Stimulated activated CD4-positive, alpha-beta T cell treated with anti-CD3 and anti-CD28 coated beads, Interleukin-1b, Interleukin-23, amount 100 ng/mL, for 48 hours (primary cell): ENCODE results near the gene SLC1A3.
A peak's percentile ranks its signal among the peaks of the same experiment; 100 is the strongest.

Source experiments
- DNase-seq: peaks from one replicate; pipeline ENCODE4 v3.0.0-alpha.2; 2020

Gene SLC1A3

DNA sequence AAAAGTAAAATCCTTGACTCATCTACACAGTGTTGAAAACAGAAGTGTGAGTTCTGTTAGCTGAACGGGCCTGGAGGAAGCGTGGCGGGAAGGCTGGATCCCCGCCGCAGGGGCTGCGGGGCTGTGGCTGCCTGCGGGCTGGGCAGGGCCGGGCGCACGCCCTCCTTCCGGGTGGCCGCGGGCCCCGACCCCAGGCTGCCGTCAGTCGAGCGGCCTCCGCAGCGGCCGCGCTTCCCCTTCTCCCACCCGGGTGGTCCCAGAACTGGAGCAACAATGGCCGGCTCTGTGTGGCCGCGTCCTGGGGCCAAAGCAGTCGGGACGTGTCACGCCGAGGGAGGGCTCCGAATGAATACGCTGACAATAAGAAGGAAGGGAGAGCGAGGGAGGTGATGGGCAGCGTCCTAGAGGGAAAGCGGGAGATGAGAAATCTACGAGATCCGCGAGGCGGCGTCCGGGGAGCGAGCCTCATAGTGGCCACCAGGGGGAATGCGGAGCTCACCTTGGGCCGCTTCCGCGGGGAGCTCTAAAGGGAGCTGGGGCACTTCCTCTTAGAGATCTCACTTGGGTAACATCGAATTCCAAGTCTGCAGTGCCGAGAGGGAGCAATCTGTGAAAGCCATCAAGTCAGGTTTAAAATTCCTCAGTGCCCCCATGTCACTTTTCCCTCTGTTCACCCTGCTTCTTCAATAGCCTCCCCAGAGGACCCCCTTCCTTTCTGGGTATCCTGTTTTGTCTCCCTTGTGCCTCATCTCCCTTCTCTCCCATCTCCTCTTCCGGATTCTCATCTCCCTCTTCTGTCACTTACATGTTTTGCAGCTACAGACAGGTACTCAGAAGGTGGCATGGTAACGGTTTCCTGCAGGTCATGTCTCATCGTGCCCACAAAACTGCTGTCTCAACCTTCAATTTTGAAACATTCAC lies 83.9 kb downstream of the SLC1A3 start:
- DNase-seq, result peak; percentile 69

DNA sequence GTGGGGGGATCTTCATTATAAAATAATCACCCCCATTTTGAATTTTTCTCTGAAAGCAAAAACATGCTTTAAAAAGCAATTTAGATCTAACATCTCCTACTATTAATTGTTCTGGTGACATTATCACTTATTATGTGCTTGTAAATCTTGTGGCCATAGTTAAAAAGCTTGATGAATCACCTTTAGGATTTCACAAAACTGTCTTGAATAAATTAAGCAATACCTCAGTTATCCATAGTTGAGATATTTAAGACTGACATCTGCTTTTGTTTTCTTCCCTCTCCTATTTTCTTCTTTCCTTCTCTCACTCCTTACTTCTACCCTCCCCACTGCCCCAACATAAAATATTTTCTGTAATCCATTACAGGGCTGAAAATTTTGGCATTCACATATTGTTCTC lies 84.8 kb downstream of the SLC1A3 start:
- DNase-seq, result no peak

DNA sequence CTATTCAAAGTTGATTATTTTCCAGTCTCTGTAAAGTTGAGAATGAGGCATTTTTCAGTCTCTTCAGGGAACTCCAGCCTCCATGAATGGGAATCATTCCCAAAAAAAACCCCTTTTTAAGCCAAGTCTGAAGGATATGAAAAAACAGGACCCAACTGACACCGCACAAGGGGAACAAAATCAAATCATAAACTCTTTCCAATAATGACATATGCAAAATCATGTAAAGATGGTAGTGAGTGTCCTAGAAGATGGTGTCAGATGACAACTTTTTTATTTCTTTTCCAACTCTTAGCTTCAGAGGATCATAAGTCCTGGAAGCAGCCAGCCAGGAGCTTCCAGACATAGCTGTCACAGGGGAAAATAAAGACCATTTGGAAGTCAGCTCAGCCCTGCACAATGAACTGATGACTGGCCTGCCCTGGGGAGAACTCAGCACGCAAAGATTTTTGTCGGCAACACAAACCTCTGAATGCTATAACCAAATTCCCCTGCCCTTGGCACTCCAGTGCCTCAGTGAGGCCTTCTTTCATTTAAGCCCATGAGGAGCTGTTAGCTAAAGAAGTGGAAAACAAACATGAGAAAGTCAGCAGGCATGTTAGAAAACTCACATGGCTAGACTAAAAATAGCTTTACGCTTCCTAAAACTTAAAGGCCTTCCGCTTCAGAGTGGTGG lies 85.4 kb downstream of the SLC1A3 start:
- no peak for DNase-seq

DNA sequence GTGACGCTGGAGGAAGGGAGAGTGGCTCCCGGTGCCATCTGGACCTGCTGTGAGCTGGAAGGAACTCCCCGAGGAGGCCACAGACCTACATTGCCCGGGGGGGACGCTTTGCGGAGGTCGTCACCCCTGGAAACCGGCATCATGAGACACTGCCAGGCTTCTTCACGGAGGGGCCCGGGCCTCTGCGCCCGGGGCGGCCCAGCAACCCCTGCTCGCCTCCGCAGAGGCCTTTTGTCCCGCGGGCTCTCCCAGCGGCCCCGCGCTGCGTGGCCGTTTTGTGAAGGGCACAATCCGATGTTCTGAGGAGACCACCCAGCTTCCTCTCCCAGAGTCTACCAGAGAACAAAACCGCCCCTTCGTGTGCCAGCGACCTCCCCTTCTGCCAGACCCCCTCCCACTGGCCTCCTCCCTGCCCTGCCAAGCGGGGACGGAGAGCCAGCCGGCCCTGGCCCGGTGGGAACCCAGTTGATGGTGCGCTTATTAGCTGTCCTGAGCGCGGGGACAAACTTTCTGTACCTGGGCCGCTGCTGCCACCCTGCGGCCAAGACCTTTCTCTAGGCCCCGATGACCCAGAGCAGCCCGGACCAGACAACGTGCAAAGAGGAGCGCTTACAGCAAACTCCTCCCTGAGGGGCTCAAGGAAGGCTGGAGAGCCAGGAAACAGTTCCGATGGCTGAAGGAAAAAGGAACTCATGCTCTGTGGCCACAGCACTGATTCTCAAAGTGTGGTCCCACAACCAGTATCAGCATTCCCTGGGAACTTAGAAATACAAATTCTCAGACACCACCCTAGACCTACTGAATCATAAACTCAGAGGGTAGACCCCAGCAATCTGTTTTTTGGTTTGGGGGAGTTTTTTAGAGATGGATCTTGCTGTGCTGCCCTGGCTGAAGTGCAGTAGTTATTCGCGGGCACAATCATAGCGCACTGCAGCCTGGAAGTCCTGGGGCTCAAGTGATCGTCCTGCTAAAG lies 86.7 kb downstream of the SLC1A3 start:
- peak; percentile 42 for DNase-seq

DNA sequence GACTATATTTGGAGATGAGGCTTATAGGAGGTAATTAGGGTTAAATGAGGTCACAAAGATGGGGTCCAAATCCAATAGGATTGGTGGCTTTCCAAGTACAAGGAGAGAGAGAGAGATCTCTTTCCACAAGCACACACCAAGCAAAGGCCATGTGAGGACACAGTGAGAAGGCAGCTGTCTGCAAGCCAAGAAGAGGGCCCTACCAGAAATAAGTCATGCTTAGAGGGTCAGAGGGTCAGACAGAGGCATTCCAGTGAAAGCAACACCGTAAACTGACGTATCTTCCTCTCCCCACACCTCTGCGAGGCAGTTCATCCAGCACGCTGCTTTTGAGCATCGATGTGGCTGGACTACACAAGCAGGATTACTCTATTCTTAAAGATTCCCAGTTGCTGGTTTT lies 87.9 kb downstream of the SLC1A3 start:
- no peak for DNase-seq

DNA sequence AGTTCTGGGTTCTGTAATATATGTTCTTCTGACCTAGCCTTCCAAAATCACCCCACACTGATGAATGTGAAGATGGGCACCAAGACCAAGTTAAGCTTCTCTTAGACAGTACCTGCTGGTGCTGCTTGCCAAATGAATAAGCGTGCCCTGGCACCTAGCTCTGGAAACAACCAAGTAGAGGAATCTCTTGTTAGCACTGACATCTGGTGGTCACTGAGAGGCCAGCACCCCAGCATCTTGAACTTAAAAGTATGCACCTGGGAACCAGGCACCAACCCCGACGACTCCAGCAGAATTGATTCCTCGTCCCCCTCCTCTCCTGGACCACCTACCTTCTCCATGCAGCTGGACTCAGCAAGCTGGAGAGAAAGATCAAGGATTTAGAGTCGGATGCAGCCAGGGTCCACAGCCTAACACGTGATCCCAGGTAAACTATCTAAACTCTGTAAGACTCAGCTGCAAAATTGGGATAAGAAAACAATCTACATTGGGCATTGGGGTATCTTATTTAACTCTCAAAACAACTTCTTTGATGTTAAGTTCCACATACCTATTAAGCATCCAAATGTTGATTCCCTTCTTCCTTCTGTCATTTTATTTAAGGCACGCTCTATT lies 89.8 kb downstream of the SLC1A3 start:
- DNase-seq, result peak; percentile 39

DNA sequence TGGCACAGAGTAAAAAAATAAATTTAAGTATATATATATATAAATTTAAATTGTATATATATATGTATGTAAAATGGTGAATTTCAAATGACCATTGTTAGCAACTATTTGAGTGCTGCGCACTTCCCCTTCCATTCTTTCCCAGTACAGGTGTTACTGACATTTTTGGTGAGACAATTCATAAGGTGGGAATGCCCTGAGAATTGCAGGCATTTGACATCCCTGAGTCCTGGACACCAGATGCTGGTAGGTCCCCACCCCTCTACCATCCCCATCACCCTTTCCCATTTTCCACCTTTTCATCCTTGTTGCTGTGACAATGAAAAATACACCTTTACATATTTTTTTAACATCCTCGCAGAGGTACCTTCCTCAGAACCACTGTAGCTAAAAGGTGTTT lies 91.6 kb downstream of the SLC1A3 start:
- no peak for DNase-seq

DNA sequence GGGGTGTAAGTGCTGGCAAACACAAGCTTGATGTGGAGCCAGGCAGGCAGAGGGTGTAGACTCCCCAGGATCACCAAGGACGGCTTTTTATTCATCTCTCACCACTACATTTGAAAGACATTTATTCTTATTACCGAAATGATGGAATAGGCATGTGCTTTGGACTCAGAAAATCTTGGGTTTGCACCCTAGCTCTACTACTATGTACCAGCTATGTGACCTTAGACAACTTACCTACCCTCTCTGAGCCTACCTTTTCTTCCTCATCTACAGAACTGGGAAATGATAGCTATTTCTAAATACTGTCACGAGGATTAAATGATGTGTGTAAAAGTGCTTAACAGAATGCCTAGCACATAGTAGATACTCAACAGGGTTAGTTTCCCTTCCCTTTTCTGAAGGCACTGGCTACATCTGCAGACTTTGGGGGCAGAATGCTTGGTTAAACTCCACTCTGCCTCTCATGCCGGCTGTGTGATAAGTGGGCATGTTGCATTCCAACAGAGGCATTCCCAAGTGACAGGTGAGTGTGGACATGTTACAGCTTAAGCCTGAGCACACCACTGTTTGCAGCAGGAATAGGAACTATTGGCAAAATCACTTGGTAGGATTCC lies 94.8 kb downstream of the SLC1A3 start:
- DNase-seq, result no peak

DNA sequence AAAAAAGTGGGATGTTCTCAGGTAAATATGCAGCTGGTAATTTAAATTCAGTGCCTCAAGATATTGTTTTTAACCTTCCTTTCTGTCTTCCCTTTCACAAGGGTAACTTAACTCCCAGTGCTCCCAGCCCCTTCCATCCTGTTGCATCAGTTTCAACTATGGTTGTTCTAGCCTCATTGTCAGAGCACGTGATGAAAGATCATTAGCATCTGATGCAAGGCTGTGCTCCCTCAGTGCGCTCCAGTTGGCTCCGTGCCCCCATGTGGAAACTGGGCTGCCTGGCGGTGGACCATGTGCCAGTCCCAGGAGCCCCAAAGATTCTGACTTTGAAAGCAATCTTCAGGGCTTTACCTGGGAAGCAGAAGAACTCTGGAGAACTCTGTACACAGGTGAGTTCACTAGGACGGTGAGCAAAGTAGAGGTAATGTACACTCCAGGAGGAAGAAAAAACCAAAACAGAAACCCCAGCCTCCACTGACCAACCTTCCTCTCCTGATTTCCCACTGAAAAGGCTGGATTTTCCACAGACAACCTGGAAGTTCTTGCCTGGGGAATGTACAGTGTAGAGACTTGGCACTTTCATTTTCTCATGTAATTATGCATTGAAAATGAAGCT lies 96.9 kb downstream of the SLC1A3 start:
- DNase-seq, result no peak

DNA sequence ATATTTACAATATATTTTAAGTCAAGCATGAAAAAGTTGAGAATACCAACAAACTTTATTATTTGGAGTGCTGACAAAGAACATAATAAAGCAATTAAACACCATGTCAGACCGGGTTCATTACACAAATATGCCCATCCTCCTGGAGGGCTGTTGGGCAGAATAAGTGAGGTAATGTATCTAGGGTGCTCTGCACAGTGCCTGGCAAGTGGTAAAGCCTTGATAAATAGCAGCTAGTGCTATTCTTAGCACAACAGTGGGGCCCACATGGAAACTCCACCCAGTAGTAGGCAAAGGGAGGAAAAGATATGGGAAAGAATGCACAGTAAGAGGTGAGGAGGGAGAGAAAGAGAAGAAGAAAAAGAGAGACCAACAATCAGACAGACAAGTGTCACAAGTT lies 97.7 kb downstream of the SLC1A3 start:
- no peak for DNase-seq

DNA sequence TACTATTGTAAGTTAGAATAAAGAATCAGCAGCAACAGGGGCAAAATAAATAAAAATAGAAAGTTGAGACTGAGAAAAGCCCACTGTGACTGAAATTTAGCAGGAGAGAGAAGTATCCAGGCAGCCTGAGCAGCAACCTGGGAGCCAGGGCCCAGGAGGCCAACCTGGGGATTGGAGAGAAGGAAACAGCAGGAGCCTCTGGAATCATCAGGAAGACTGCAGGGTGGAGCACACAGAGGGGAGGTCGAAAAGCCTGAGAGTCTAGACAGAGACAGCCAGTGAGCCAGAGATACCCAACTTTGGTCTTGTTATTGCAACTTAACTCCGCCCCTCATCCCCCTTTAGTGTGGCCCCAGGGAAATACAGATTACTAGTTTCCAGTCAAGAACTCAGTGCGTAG lies 98.6 kb downstream of the SLC1A3 start:
- no peak for DNase-seq

DNA sequence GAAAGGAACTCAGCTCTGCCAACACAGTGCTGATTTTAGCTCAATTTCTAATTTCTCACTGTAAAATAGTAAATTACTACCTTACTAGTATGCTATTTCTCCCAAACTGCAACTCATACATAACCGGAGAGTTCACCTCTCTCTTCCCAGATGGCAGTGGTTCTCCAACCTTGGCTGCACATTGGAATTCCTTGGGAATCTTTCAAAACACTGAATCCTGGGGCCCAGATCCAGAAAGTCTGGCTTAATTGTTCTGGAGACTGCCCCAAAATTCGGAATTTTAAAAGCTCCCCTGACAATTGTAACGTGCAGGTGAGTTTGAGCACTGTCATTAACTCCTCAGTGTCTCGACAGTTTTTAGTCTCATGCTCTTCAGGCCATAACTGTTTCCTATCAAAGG lies 100.3 kb downstream of the SLC1A3 start:
- DNase-seq, result no peak

DNA sequence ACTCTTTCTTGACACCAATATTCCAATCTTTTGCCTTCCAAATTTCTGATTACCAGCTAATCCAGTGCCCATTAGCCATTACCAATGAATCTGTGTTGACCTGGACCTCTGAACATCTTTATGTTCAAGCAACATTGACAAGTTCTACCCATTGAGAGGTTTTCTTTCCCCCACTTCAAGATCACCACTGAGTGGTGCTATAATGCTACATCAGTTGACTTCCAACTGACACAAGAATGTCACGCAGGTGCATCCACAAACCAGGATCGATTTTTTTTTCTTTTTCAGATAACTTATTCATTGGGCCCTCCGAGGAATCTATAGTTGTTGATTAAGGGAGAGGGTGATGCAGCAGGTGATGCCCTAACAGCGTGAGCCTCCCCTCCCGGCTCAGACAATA lies 102.6 kb downstream of the SLC1A3 start:
- no peak for DNase-seq

DNA sequence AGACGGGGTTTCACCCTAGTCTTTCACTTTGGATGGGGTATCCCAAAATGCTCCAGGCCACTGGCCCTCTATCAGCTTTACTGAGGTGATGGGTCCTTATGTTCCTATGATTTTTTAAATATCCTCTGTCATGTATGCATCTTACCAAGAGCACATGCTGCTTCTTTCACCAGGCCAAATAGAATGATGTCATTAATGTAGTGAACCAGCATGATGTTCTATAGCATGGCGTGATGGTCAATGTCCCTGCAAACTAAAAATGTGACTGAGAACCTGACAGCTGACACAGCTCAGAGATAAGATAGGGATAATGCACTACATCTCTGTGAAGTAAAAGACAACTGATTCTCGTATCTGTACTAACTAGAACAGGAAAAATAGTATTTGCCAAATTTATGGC lies 103.6 kb downstream of the SLC1A3 start:
- no peak for DNase-seq

DNA sequence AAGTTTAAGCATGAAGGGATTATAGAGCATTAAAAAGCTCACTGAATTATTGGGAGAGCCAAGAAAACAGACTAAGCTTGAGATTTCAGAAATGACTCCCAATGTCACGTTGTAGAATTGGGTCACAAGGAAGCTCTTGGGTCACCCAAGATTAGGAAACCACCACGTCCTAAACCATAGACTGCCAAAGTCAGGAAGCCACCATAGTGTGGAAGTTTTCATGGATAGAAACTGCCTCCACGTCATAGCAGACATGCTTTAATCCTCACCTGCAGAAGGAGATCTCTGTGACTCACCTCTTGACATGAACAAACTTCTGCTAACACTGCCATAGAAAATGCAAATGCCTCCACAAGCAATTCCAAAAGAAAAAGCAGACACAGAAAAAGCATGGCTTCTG lies 106.3 kb downstream of the SLC1A3 start:
- DNase-seq, result no peak

DNA sequence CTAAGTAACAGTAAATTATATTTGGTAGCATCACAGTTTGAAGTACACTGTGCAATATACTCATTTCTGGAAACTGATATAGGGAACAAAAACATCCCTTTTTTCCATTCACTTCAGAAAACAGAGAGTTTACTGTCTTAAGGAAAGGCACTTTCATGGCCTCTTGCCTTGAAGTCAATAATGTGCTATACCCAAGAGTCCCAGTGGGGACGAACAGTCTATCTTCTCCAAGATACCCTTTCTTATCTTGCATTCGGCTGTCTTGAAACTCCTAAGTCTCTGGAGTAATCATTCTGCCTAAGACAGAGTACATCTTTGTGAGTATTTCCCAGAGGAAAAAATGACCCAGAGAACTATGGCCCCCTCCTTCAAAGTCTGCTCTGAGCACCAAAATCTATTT lies 107.1 kb downstream of the SLC1A3 start:
- no peak for DNase-seq

DNA sequence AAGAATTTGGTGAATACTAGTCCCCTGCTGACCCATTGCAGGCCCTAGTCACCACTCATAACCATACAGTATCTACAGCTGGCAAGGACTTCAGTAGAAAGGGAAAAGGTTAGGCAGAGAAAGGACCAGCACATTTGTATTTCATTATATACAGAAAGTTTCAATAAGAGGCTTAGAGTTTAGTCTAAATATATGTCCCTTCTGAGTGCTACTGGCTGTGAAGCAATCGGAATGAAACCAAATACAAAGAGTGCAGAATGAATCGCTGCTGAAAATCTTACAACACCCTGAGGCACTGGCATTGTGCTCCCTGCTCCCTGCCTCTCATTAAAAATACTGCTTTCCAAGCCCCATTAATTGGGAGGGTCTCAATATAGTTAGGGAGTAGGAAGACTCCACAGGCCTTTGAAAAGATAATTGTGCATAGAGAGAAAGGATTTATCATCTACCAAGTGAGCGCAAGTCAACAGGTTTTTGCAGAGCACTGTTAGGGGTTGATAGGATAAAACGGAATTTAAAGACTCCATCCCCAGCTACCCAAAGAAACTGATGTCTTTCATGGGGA lies 110.8 kb downstream of the SLC1A3 start:
- DNase-seq, result no peak

DNA sequence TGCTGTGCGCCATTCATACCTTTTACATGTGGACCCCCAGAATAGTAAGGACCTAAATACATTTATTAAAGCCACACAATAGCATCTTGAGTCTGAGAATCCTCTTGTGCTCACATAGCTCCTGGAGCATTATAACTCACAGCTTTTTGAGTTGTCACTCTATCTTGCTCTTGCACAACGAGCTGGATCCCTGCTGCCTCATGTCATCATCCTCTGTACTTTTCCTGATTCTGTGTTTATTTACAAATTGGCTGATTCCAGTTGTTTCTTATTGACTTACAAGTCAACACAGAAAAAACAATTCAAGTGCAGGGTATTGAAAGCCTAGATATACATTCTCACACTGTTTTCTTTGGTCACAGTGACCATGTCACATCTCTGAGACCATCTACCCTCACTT lies 112.9 kb downstream of the SLC1A3 start:
- DNase-seq, result no peak

DNA sequence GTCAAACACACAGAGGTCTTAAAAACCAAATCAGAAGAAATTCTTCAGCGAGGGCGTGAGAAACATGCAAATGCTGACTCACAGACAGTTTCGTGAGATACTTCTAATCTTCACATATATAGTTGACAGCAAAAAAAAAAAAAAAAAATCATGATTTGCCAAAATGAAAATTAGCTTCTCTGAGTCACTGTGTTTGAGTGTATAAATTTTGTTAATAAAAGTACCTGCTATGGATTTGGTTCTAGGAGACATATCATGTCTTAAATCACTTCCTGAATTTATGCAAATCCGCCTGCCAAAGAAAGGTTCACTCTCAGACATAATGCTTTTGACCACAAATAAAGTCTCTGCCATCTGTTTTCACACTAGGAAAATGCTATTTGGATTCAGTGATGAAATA lies 114.3 kb downstream of the SLC1A3 start:
- no peak for DNase-seq

DNA sequence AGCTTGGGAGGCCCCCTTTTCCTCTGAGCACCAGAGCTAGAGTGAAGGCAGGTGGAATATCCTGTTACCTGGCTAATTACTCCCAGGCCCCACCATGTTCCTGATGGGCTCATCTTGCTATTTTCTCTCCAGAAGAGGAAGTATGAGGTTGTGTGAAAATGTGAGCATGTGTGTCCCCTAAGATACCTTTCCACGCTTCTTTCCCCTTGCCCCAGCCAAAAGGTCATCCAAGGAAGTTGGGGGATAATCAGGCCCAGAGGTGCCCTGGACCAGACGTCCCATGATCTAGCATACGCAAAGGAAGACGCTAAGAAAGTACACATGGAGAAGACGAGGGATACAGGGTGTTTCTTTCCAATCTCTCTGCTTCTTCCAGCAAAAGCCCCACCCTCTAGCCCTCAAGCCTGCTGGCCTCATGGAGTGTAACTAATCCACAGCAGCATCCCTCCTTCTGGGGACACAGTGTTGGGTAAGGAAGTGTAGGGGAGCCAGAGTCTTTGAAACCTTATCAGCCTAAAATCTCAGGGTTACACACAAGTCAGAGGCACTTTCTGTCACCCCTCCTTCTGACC lies 115.3 kb downstream of the SLC1A3 start:
- no peak for DNase-seq

DNA sequence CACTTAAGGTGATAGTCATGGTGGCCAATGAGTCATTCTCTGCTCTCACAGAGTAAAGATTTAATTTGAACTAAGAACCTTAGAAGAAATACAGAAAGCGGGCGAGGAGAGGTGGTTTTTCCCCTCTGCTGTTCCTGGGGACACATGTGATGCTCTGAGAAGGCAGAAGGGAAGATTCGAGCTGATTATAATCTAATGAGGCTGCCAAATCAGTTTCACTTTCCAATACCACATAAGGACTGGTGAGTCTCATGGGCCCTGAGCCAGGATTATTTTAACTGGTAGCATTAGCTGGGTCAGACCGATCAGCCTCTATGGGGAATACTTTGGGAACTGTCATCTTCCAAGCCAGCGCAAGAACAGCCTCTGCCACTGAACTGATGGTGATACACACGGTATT lies 116.5 kb downstream of the SLC1A3 start:
- DNase-seq, result no peak
